Measurements from ENCODE around the gene MROH2A.

- TF ChIP-seq, protein P1, sequence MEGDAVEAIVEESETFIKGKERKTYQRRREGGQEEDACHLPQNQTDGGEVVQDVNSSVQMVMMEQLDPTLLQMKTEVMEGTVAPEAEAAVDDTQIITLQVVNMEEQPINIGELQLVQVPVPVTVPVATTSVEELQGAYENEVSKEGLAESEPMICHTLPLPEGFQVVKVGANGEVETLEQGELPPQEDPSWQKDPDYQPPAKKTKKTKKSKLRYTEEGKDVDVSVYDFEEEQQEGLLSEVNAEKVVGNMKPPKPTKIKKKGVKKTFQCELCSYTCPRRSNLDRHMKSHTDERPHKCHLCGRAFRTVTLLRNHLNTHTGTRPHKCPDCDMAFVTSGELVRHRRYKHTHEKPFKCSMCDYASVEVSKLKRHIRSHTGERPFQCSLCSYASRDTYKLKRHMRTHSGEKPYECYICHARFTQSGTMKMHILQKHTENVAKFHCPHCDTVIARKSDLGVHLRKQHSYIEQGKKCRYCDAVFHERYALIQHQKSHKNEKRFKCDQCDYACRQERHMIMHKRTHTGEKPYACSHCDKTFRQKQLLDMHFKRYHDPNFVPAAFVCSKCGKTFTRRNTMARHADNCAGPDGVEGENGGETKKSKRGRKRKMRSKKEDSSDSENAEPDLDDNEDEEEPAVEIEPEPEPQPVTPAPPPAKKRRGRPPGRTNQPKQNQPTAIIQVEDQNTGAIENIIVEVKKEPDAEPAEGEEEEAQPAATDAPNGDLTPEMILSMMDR (IDR thresholded peaks at IDR 0.05) = no peak
- TF ChIP-seq POLR2A (IDR thresholded peaks at IDR 0.05) = no peak
Observed at GRCh38 chr2:233747283-233747544, 30.9 kb upstream of the MROH2A start.

All from prostate gland (tissue), 2 donors.